ENCODE data around the gene DRG2. TPM values are rescaled to one million over a fixed set of nuclear protein-coding genes. Genes with fewer than 3 reads are reported as not detected.

Gene DRG2
- total RNA-seq (10 to 100 TPM; 38.1 to 50.7 (median 49.4) TPM), polyA plus RNA-seq (10 to 100 TPM; 39.3 to 69.1 (median 58.0) TPM)
- long read RNA-seq, donor 1, partial matches to known transcripts = 7 of 12 reads
- long read RNA-seq, donor 1, other reads (novel, unspliced or antisense) = 0 of 12 reads
- long read RNA-seq, donor 2, transcript DRG2-201 (13 exons, 1,964 nt) = major isoform, 6 of 8 reads
- long read RNA-seq, donor 2, partial matches to known transcripts = 0 of 8 reads
- long read RNA-seq, donor 2, other reads (novel, unspliced or antisense) = 0 of 8 reads

- intact Hi-C loops (cut with DNase I; ENCODE audit: low total_unique reads) = no loop called here
- 1 to 3% (median 2%) methylated on average over 22 to 52 of the region's 52 CpGs for WGBS, 5 donors
- peak within 1 kb of the TSS; percentile 61 to 91 (median 82) for H3K27ac ChIP-seq
These were observed at the start of gene DRG2 for GRCh38 chr17:18087610-18088491. Gene DRG2, plus strand, starts transcription at chr17:18087948. Its CDS starts 76 bp downstream, at chr17:18088024.

GRCh38 chr17:18038149-18038850 is 49.4 kb upstream of the DRG2 start:
- H3K36me3 ChIP-seq = peaks cover 0 to 8% (median 0%) of the 10 kb centered on the region in 6 donors
- no peak for DNase-seq
- H3K9me3 ChIP-seq = no peaks in the 10 kb centered on the region
- peak overlapping the region; percentile 5 to 93 (median 87) for H3K27ac ChIP-seq
- H3K4me1 ChIP-seq = peaks cover 24 to 87% (median 54%) of the 10 kb centered on the region in 6 donors
- H3K4me3 ChIP-seq = peak overlapping the region; percentile 57 to 98 (median 94)
- intact Hi-C loops (cut with DNase I; ENCODE audit: low total_unique reads) = loop anchor here (10.0 kb wide), 2 partner anchors 143 to 353 kb away; partner anchors contain the start of gene RAI1
- TF ChIP-seq POLR2AphosphoS5 (IDR thresholded peaks at IDR 0.05) (no peak), CTCF (IDR thresholded peaks at IDR 0.05 in 8 of 11, conservative IDR thresholded peaks at IDR 0.05 in 3 of 11) (no peak), POLR2A (IDR thresholded peaks at IDR 0.05) (no peak)
- no peaks in the 10 kb centered on the region for H3K27me3 ChIP-seq (replicated peaks in 1 of 7)
- WGBS, 5 donors = 4 to 6% (median 5%) methylated on average over 11 to 13 of the region's 13 CpGs

More at GRCh38 chr17:18087610-18088491, at the start of gene DRG2:
- H3K27me3 ChIP-seq (replicated peaks in 1 of 7) = no peaks in the 10 kb centered on the region
- H3K4me3 ChIP-seq = peak within 1 kb of the TSS; percentile 66 to 98 (median 81)
- peaks cover 9 to 31% (median 24%) of the 10 kb centered on the region in 6 donors for H3K4me1 ChIP-seq
- H3K36me3 ChIP-seq = peaks cover 0 to 24% (median 6%) of the 10 kb centered on the region in 6 donors
- TF ChIP-seq POLR2AphosphoS5 (IDR thresholded peaks at IDR 0.05) (peak; percentile 88 to 92 (median 89)), CTCF (IDR thresholded peaks at IDR 0.05 in 8 of 11, conservative IDR thresholded peaks at IDR 0.05 in 3 of 11) (peak in 4 of 11 experiments; percentile 14 to 31 (median 21)), POLR2A (IDR thresholded peaks at IDR 0.05) (peak in 2 of 3 donors; percentile 15 to 45)
- H3K9me3 ChIP-seq = no peaks in the 10 kb centered on the region
- peak; percentile 95 for DNase-seq

GRCh38 chr17:18038861-18039534 is 48.8 kb upstream of the DRG2 start, which contains the start of the genes ATPAF2 and GID4:
Gene ATPAF2, minus strand, starts transcription at chr17:18039168. Its CDS starts 155 bp downstream, at chr17:18039013.
Gene GID4, plus strand, starts transcription at chr17:18039408. Its CDS starts 57 bp downstream, at chr17:18039465.
- TF ChIP-seq POLR2AphosphoS5 (IDR thresholded peaks at IDR 0.05) = peak; percentile 89 to 96 (median 93)
- TF ChIP-seq POLR2A (IDR thresholded peaks at IDR 0.05) = peak in 2 of 3 donors; percentile 27 to 49
- peak in 2 of 11 experiments; percentile 29 to 37 for TF ChIP-seq CTCF (IDR thresholded peaks at IDR 0.05 in 8 of 11, conservative IDR thresholded peaks at IDR 0.05 in 3 of 11)
- Histone ChIP-seq H3K4me3 (peak within 1 kb of the TSS; percentile 74 to 98 (median 94)), H3K27ac (peak within 1 kb of the TSS; percentile 50 to 93 (median 87)), H3K36me3 (peaks cover 0 to 8% (median 0%) of the 10 kb centered on the region in 6 donors), H3K9me3 (no peaks in the 10 kb centered on the region), H3K4me1 (peaks cover 24 to 86% (median 47%) of the 10 kb centered on the region in 6 donors), H3K27me3 (replicated peaks in 1 of 7) (no peaks in the 10 kb centered on the region)
- peak; percentile 100 for DNase-seq
- WGBS, 5 donors = 0% methylated on average over 4 to 67 of the region's 67 CpGs
- intact Hi-C loops (cut with DNase I; ENCODE audit: low total_unique reads) = loop anchor here (10.0 kb wide), 2 partner anchors 144 to 354 kb away; partner anchors contain the start of gene RAI1

Data from spleen (tissue), 13 donors.